ENCODE data around the gene RAPGEF5.

GRCh38 chr7:22270371-22270770, 86.6 kb downstream of the RAPGEF5 start:
- TF ChIP-seq, protein P1, sequence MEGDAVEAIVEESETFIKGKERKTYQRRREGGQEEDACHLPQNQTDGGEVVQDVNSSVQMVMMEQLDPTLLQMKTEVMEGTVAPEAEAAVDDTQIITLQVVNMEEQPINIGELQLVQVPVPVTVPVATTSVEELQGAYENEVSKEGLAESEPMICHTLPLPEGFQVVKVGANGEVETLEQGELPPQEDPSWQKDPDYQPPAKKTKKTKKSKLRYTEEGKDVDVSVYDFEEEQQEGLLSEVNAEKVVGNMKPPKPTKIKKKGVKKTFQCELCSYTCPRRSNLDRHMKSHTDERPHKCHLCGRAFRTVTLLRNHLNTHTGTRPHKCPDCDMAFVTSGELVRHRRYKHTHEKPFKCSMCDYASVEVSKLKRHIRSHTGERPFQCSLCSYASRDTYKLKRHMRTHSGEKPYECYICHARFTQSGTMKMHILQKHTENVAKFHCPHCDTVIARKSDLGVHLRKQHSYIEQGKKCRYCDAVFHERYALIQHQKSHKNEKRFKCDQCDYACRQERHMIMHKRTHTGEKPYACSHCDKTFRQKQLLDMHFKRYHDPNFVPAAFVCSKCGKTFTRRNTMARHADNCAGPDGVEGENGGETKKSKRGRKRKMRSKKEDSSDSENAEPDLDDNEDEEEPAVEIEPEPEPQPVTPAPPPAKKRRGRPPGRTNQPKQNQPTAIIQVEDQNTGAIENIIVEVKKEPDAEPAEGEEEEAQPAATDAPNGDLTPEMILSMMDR (IDR thresholded peaks at IDR 0.05): no peak
- TF ChIP-seq POLR2A (IDR thresholded peaks at IDR 0.05; ENCODE audit: low read depth): no peak
- TF ChIP-seq EP300 (IDR thresholded peaks at IDR 0.05): no peak
- no peak for TF ChIP-seq POLR2AphosphoS5 (IDR thresholded peaks at IDR 0.05)

Data from esophagus muscularis mucosa (tissue), 4 donors.